Measurements from ENCODE around the gene CCNC. TPM values are rescaled to one million over a fixed set of nuclear protein-coding genes. Genes with fewer than 3 reads are reported as not detected.

CCNC gene
- total RNA-seq, 1 experiment from 2014 or later: 43.4 TPM

GRCh38 chr6:99512033-99512432 lies 56.4 kb downstream of the CCNC start:
- H3K4me1 ChIP-seq (ENCODE audit: control insufficient read depth, insufficient read depth, low read length): peaks cover 29% of the 10 kb centered on the region
- no peaks in the 10 kb centered on the region; the same call in none of the 2 replicates for H3K36me3 ChIP-seq (ENCODE audit: control insufficient read depth, insufficient read depth, low read length)
- H3K27ac ChIP-seq (ENCODE audit: low read length): 0 out of 2 replicates have a peak overlapping the region, but pooled peaks have one; percentile 49
- no peaks in the 10 kb centered on the region for H3K27me3 ChIP-seq (ENCODE audit: control insufficient read depth, insufficient read depth, low read length)
- no peak overlapping the region for H3K4me3 ChIP-seq (ENCODE audit: low read depth in 2 of 2, low read length in 2 of 2)
- ATAC-seq: no peak
- no peak for DNase-seq (ENCODE audit: low read depth, low spot score)
- BruUV-seq (replicated peaks): no TSS peak
- CTCF ChIA-PET: no interaction called here
- no peaks in the 10 kb centered on the region for H3K9me3 ChIP-seq (ENCODE audit: control insufficient read depth, insufficient read depth, low read depth, low read length)
- in situ Hi-C loops (cut with HindIII; ENCODE audit: low pct_unique_long_range_greater_than_20kb, low sequenced_read_pairs) (no loop called here), intact Hi-C loops (cut with micrococcal nuclease; ENCODE audit: unreplicated experiment) (no loop called here)
- POLR2A ChIA-PET: no interaction called here
- TF ChIP-seq, protein P1, sequence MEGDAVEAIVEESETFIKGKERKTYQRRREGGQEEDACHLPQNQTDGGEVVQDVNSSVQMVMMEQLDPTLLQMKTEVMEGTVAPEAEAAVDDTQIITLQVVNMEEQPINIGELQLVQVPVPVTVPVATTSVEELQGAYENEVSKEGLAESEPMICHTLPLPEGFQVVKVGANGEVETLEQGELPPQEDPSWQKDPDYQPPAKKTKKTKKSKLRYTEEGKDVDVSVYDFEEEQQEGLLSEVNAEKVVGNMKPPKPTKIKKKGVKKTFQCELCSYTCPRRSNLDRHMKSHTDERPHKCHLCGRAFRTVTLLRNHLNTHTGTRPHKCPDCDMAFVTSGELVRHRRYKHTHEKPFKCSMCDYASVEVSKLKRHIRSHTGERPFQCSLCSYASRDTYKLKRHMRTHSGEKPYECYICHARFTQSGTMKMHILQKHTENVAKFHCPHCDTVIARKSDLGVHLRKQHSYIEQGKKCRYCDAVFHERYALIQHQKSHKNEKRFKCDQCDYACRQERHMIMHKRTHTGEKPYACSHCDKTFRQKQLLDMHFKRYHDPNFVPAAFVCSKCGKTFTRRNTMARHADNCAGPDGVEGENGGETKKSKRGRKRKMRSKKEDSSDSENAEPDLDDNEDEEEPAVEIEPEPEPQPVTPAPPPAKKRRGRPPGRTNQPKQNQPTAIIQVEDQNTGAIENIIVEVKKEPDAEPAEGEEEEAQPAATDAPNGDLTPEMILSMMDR (IDR thresholded peaks at IDR 0.05): no peak
- TF ChIP-seq, protein P2, sequence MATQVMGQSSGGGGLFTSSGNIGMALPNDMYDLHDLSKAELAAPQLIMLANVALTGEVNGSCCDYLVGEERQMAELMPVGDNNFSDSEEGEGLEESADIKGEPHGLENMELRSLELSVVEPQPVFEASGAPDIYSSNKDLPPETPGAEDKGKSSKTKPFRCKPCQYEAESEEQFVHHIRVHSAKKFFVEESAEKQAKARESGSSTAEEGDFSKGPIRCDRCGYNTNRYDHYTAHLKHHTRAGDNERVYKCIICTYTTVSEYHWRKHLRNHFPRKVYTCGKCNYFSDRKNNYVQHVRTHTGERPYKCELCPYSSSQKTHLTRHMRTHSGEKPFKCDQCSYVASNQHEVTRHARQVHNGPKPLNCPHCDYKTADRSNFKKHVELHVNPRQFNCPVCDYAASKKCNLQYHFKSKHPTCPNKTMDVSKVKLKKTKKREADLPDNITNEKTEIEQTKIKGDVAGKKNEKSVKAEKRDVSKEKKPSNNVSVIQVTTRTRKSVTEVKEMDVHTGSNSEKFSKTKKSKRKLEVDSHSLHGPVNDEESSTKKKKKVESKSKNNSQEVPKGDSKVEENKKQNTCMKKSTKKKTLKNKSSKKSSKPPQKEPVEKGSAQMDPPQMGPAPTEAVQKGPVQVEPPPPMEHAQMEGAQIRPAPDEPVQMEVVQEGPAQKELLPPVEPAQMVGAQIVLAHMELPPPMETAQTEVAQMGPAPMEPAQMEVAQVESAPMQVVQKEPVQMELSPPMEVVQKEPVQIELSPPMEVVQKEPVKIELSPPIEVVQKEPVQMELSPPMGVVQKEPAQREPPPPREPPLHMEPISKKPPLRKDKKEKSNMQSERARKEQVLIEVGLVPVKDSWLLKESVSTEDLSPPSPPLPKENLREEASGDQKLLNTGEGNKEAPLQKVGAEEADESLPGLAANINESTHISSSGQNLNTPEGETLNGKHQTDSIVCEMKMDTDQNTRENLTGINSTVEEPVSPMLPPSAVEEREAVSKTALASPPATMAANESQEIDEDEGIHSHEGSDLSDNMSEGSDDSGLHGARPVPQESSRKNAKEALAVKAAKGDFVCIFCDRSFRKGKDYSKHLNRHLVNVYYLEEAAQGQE (IDR thresholded peaks at IDR 0.05; ENCODE audit: insufficient read depth in 1 of 2, low read depth in 2 of 2, low read length in 1 of 2): no peak
- no peak for TF ChIP-seq POLR2AphosphoS5 (IDR thresholded peaks at IDR 0.05; ENCODE audit: low read depth, low read length)
- TF ChIP-seq SIN3A (IDR thresholded peaks at IDR 0.05; ENCODE audit: borderline replicate concordance, insufficient read depth, low read depth, low read length): no peak
- no peak for TF ChIP-seq TCF7L2 (IDR thresholded peaks at IDR 0.05; ENCODE audit: low read depth, low read length)

DNA sequence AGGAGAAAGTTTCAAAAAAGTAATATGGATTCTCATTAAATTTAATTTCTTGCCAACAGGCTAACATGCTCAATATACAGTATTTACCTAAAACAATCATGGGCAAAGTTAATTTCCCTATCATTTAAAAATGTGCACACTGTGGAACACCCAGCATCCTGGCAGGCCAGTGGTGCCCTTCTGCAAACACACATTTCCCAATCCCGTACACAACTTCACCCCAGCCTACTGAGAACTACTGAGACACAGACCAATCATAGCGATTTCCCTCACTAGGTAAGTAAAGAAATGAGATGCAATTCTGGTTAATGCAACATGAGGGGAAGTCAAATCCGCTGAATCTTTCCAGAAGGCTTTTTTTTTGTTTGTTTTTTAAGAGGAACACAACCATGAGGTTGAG lies 60.8 kb downstream of the CCNC start:
- TF ChIP-seq, protein P2 (IDR thresholded peaks at IDR 0.05; ENCODE audit: insufficient read depth in 1 of 2, low read depth in 2 of 2, low read length in 1 of 2): no peak
- TF ChIP-seq TCF7L2 (IDR thresholded peaks at IDR 0.05; ENCODE audit: low read depth, low read length) (no peak), SIN3A (IDR thresholded peaks at IDR 0.05; ENCODE audit: borderline replicate concordance, insufficient read depth, low read depth, low read length) (no peak), POLR2AphosphoS5 (IDR thresholded peaks at IDR 0.05; ENCODE audit: low read depth, low read length) (no peak)
- TF ChIP-seq, protein P1 (IDR thresholded peaks at IDR 0.05): no peak
- Histone ChIP-seq H3K4me1 (ENCODE audit: control insufficient read depth, insufficient read depth, low read length) (peaks cover 5% of the 10 kb centered on the region; the same call in 1 of the 2 replicates), H3K9me3 (ENCODE audit: control insufficient read depth, insufficient read depth, low read depth, low read length) (no peaks in the 10 kb centered on the region), H3K27ac (ENCODE audit: low read length) (no peak overlapping the region), H3K27me3 (ENCODE audit: control insufficient read depth, insufficient read depth, low read length) (no peaks in the 10 kb centered on the region), H3K4me3 (ENCODE audit: low read depth in 2 of 2, low read length in 2 of 2) (no peak overlapping the region), H3K36me3 (ENCODE audit: control insufficient read depth, insufficient read depth, low read length) (peaks cover 4% of the 10 kb centered on the region; the same call in 1 of the 2 replicates)
- ChIA-PET CTCF (no interaction called here), POLR2A (interaction anchor here (0.5 kb wide), 1 partner anchor 23 kb away, joined by 6 read pairs; no protein-coding TSS in a partner anchor)
- no peak for DNase-seq (ENCODE audit: low read depth, low spot score)
- no peak for ATAC-seq
- no TSS peak for BruUV-seq (replicated peaks)
- intact Hi-C loops (cut with micrococcal nuclease; ENCODE audit: unreplicated experiment) (no loop called here), in situ Hi-C loops (cut with HindIII; ENCODE audit: low pct_unique_long_range_greater_than_20kb, low sequenced_read_pairs) (no loop called here)

Data from Panc1 (cell line).